Karpas-422 (cell line): Measurements from ENCODE around the gene COG4. TPM values are rescaled to one million over a fixed set of nuclear protein-coding genes. Genes with fewer than 3 reads are reported as not detected.

Source experiments
- DNase-seq: peaks from one replicate; pipeline ENCODE4 v3.0.0-alpha.2; 2015
- H2AFZ ChIP-seq: fragments of 200-600 bp; sonication (generic); 2 replicates; pipeline ENCODE4 v1.6.1; 2014; ENCODE audit warnings: antibody characterized with exemption, low read length, mixed read lengths
- H3K27ac ChIP-seq: fragments of 200-600 bp; sonication (generic); 2 replicates; pipeline ENCODE4 v1.5.1; 2014; ENCODE audit warnings: mild to moderate bottlenecking, low read length, moderate library complexity
- H3K27me3 ChIP-seq: fragments of 200-600 bp; sonication (generic); 2 replicates; pipeline ENCODE4 v1.6.1; 2014; ENCODE audit warnings: low read length, mixed read lengths
- H3K36me3 ChIP-seq: fragments of 200-600 bp; sonication (generic); 2 replicates; pipeline ENCODE4 v1.6.1; 2014; ENCODE audit warnings: low read length, mixed read lengths; ENCODE audit not compliant: insufficient read depth
- H3K4me1 ChIP-seq: fragments of 200-600 bp; sonication (generic); 2 replicates; pipeline ENCODE4 v1.6.1; 2014; ENCODE audit warnings: mild to moderate bottlenecking, low read length, mixed read lengths
- H3K4me2 ChIP-seq: fragments of 200-600 bp; sonication (generic); 2 replicates; pipeline ENCODE4 v1.6.1; 2014; ENCODE audit warnings: low read length, low read depth, mild to moderate bottlenecking; ENCODE audit not compliant: poor library complexity, severe bottlenecking
- H3K4me3 ChIP-seq: fragments of 200-600 bp; sonication (generic); 2 replicates; pipeline ENCODE4 v1.5.1; 2014; ENCODE audit warnings: mild to moderate bottlenecking, antibody characterized with exemption, low read length, mixed read lengths
- H3K79me2 ChIP-seq: fragments of 200-600 bp; sonication (generic); 2 replicates; pipeline ENCODE4 v1.6.1; 2014; ENCODE audit warnings: mild to moderate bottlenecking, low read length, mixed read lengths
- H3K9ac ChIP-seq: fragments of 200-600 bp; sonication (generic); 2 replicates; pipeline ENCODE4 v1.6.0; 2014; ENCODE audit warnings: low read length
- H3K9me2 ChIP-seq: fragments of 200-600 bp; sonication (generic), shearing (Covaris generic); replicated peaks from 2 replicates; pipeline ENCODE4 v1.6.0; 2014; ENCODE audit warnings: mild to moderate bottlenecking, low read length, moderate library complexity; ENCODE audit not compliant: insufficient read depth
- H3K9me3 ChIP-seq: fragments of 300-700, 200-600 bp; sonication (generic); 2 replicates; pipeline ENCODE4 v1.6.1; 2014; ENCODE audit warnings: low read length, mixed read lengths
- H4K20me1 ChIP-seq: fragments of 200-600 bp; sonication (generic); 2 replicates; pipeline ENCODE4 v1.6.1; 2014; ENCODE audit warnings: mild to moderate bottlenecking, antibody characterized with exemption, low read length, low read depth; ENCODE audit not compliant: insufficient read depth
- total RNA-seq: library from RNA; depleted of rRNA; stranded (reverse); fragments of >200 nt; shearing (Covaris generic); gene quantifications from 2 replicates; pipeline ENCODE4 v1.2.3, GENCODE V29; 2014; ENCODE audit warnings: low replicate concordance

The COG4 gene
- total RNA-seq, 1 experiment from 2014 or later, result 47.0 TPM

- Histone ChIP-seq H3K27ac (no peak overlapping the region), H3K9me3 (no peaks in the 10 kb centered on the region), H3K79me2 (peaks cover 6% of the 10 kb centered on the region; the same call in 1 of the 2 replicates), H3K4me1 (no peaks in the 10 kb centered on the region), H3K4me3 (no peak overlapping the region), H3K27me3 (no peaks in the 10 kb centered on the region), H2AFZ (no peak overlapping the region), H3K4me2 (no peak overlapping the region), H3K9ac (no peak overlapping the region), H4K20me1 (peaks cover 25% of the 10 kb centered on the region), H3K36me3 (peaks cover 76% of the 10 kb centered on the region), H3K9me2 (no peaks in the 10 kb centered on the region)
- no peak for DNase-seq
These were observed 40.3 kb upstream of the COG4 start for GRCh38 chr16:70563636-70564035.

GRCh38 chr16:70561623-70562022 is 38.3 kb upstream of the COG4 start:
- H3K4me3 ChIP-seq, result no peak overlapping the region
- H3K4me2 ChIP-seq, result no peak overlapping the region
- no peak overlapping the region for H2AFZ ChIP-seq
- H3K9me3 ChIP-seq, result no peaks in the 10 kb centered on the region
- no peaks in the 10 kb centered on the region for H3K4me1 ChIP-seq
- no peaks in the 10 kb centered on the region for H3K27me3 ChIP-seq
- no peaks in the 10 kb centered on the region for H3K9me2 ChIP-seq
- no peak overlapping the region for H3K27ac ChIP-seq
- peaks cover 78% of the 10 kb centered on the region for H3K36me3 ChIP-seq
- peaks cover 12% of the 10 kb centered on the region for H4K20me1 ChIP-seq
- no peak for DNase-seq
- H3K9ac ChIP-seq, result no peak overlapping the region
- peaks cover 11% of the 10 kb centered on the region; the same call in 1 of the 2 replicates for H3K79me2 ChIP-seq

- DNase-seq, result no peak
- Histone ChIP-seq H3K9ac (no peak overlapping the region), H3K4me2 (no peak overlapping the region), H4K20me1 (peaks cover 34% of the 10 kb centered on the region), H3K79me2 (peaks cover 41% of the 10 kb centered on the region), H3K27ac (no peak overlapping the region), H3K4me3 (no peak overlapping the region), H3K4me1 (no peaks in the 10 kb centered on the region), H3K9me3 (no peaks in the 10 kb centered on the region), H3K9me2 (no peaks in the 10 kb centered on the region), H2AFZ (no peak overlapping the region), H3K27me3 (no peaks in the 10 kb centered on the region), H3K36me3 (peaks cover 85% of the 10 kb centered on the region)
These were observed 32.7 kb upstream of the COG4 start for GRCh38 chr16:70556063-70556462.

- peaks cover 54% of the 10 kb centered on the region for H4K20me1 ChIP-seq
These were observed 30.3 kb upstream of the COG4 start for GRCh38 chr16:70553645-70554044.

DNA sequence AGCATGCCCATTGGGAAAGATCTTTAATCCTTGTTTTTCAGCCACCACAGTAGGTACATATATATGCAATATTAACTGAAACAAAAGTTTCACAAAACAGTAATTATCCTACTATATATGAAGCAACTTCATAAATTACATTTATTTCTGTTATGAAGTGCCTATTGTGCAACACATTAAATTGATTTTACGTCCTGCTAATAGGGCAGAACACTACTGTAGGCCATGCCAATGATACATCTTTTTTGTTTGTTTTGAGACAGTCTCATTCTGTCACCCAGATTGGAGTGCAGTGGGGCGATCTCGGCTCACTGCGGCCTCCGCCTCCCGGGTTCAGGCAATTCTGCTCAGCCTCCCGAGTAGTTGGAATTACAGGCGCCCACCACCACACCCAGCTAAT is 29.3 kb upstream of the COG4 start:
- H3K4me2 ChIP-seq, result no peak overlapping the region
- DNase-seq, result no peak
- no peaks in the 10 kb centered on the region for H3K4me1 ChIP-seq
- H3K9me2 ChIP-seq, result no peaks in the 10 kb centered on the region
- H2AFZ ChIP-seq, result no peak overlapping the region
- peaks cover 86% of the 10 kb centered on the region for H3K36me3 ChIP-seq
- H3K9me3 ChIP-seq, result no peaks in the 10 kb centered on the region
- no peak overlapping the region for H3K27ac ChIP-seq
- H3K79me2 ChIP-seq, result peaks cover 60% of the 10 kb centered on the region
- peaks cover 64% of the 10 kb centered on the region for H4K20me1 ChIP-seq
- H3K4me3 ChIP-seq, result no peak overlapping the region
- no peaks in the 10 kb centered on the region for H3K27me3 ChIP-seq
- H3K9ac ChIP-seq, result no peak overlapping the region

More at GRCh38 chr16:70553645-70554044, 30.3 kb upstream of the COG4 start:
- no peak for DNase-seq
- no peak overlapping the region for H2AFZ ChIP-seq
- H3K27ac ChIP-seq, result no peak overlapping the region
- no peaks in the 10 kb centered on the region for H3K9me3 ChIP-seq
- no peaks in the 10 kb centered on the region for H3K9me2 ChIP-seq
- H3K79me2 ChIP-seq, result peaks cover 55% of the 10 kb centered on the region
- H3K9ac ChIP-seq, result no peak overlapping the region
- no peaks in the 10 kb centered on the region for H3K27me3 ChIP-seq
- no peak overlapping the region for H3K4me3 ChIP-seq
- no peaks in the 10 kb centered on the region for H3K4me1 ChIP-seq
- H3K4me2 ChIP-seq, result no peak overlapping the region
- peaks cover 87% of the 10 kb centered on the region for H3K36me3 ChIP-seq

DNA sequence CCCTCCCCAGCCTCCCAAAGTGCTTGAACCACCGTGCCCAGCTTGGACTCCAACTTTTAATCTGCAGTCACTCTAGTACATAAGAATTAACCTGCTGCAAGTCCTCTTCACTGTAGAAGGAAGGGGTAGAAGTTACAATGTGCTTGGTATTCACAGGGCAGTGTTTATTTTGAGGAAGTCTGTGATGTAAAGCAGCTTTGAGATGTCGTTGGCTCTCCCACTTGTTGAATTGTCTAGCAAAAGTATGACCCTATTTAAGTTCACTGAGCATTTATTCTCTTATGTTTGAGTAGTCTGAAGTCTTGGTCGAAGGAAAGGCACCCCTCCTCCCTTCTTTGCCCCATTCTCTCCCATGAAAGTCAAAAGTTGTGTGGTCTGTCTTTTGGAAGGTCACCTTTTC is 28.4 kb upstream of the COG4 start:
- no peaks in the 10 kb centered on the region for H3K4me1 ChIP-seq
- no peaks in the 10 kb centered on the region for H3K27me3 ChIP-seq
- H3K4me3 ChIP-seq, result no peak overlapping the region
- peaks cover 67% of the 10 kb centered on the region for H3K79me2 ChIP-seq
- H3K4me2 ChIP-seq, result no peak overlapping the region
- no peaks in the 10 kb centered on the region for H3K9me3 ChIP-seq
- no peak overlapping the region for H3K9ac ChIP-seq
- no peak for DNase-seq
- no peak overlapping the region for H3K27ac ChIP-seq
- H2AFZ ChIP-seq, result no peak overlapping the region
- peaks cover 77% of the 10 kb centered on the region for H3K36me3 ChIP-seq
- peaks cover 64% of the 10 kb centered on the region for H4K20me1 ChIP-seq
- no peaks in the 10 kb centered on the region for H3K9me2 ChIP-seq

GRCh38 chr16:70550082-70550481 is 26.7 kb upstream of the COG4 start:
- Histone ChIP-seq H3K9me2 (no peaks in the 10 kb centered on the region), H3K27ac (no peak overlapping the region), H2AFZ (no peak overlapping the region), H3K79me2 (peaks cover 81% of the 10 kb centered on the region), H3K9ac (no peak overlapping the region), H3K4me2 (no peak overlapping the region), H3K4me3 (no peak overlapping the region), H3K36me3 (peaks cover 74% of the 10 kb centered on the region), H3K9me3 (no peaks in the 10 kb centered on the region), H3K4me1 (no peaks in the 10 kb centered on the region), H3K27me3 (no peaks in the 10 kb centered on the region), H4K20me1 (peaks cover 73% of the 10 kb centered on the region)
- no peak for DNase-seq

DNA sequence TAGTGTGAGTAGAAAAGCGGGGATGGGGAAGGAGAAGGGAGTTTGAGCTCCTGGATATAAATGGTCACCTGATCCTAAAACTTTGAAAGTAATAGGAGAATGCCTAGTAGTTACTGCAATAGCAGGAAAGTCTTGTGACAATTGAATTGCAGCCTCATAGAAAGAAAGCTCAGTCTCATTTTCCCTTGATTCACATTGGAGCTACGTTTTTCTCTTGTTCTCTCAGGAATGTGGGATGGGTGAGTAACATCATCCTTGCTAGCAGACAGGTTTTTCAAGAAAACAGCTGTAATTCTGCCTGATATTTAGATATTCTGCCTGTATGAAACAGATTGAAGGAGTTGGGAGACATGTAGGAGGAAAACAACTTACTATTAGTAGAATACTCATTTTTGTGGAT is 25.6 kb upstream of the COG4 start:
- Histone ChIP-seq H3K4me2 (no peak overlapping the region), H3K9ac (no peak overlapping the region), H3K79me2 (peaks cover 80% of the 10 kb centered on the region), H3K4me1 (no peaks in the 10 kb centered on the region), H3K27ac (no peak overlapping the region), H4K20me1 (peaks cover 70% of the 10 kb centered on the region), H3K27me3 (no peaks in the 10 kb centered on the region), H3K9me3 (no peaks in the 10 kb centered on the region), H3K36me3 (peaks cover 72% of the 10 kb centered on the region), H3K9me2 (no peaks in the 10 kb centered on the region), H3K4me3 (no peak overlapping the region), H2AFZ (no peak overlapping the region)
- no peak for DNase-seq

GRCh38 chr16:70544548-70544947 is 21.2 kb upstream of the COG4 start:
- Histone ChIP-seq H2AFZ (no peak overlapping the region), H3K9me2 (no peaks in the 10 kb centered on the region), H4K20me1 (peaks cover 55% of the 10 kb centered on the region), H3K79me2 (peaks cover 83% of the 10 kb centered on the region), H3K4me1 (no peaks in the 10 kb centered on the region), H3K9ac (no peak overlapping the region), H3K27me3 (no peaks in the 10 kb centered on the region), H3K4me3 (no peak overlapping the region), H3K9me3 (no peaks in the 10 kb centered on the region), H3K36me3 (peaks cover 67% of the 10 kb centered on the region), H3K4me2 (no peak overlapping the region), H3K27ac (no peak overlapping the region)
- DNase-seq, result no peak
